Stimulated activated CD4-positive, alpha-beta T cell treated with anti-CD3 and anti-CD28 coated beads, Interleukin-15, amount 100 ng/mL, for 1 hour (primary cell): Measurements from ENCODE around the gene PIM3.
A peak's percentile ranks its signal among the peaks of the same experiment; 100 is the strongest.
"Not testable (repeated sequence)": the region's sequence is repeated elsewhere in the genome, so short reads cannot be mapped to it uniquely, and the experiment has no call there.

Source experiments
- DNase-seq, 2 donors: peaks; one replicate each; pipeline ENCODE4 v3.0.0-alpha.2; 2020; ENCODE audit warnings: low read depth in 1 of 2, low spot score in 1 of 2

Gene PIM3

GRCh38 chr22:49981799-49982198, 21.2 kb downstream of the PIM3 start:
- DNase-seq = not testable (repeated sequence)

GRCh38 chr22:49983148-49984042, 22.8 kb downstream of the PIM3 start:
- DNase-seq = no peak

DNA sequence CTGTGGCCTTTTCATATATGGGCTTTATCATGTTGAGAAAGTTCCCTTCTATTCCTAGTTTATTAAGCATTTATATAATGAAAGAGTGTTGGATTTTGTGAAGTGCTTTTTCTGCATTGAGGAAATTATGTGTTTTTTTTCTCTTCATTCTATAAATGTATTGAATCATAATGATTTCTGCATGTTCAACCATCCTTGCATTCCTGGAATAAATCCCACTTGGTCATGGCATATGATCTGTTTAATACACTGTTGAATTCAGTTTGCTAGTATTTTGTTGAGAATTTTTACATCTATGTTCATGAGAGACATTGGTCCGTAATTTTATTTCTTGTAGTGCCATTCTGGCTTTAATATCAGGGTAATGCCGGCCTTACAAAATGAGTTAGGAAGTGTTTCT, 25.8 kb downstream of the PIM3 start:
- DNase-seq = no peak

GRCh38 chr22:49989826-49990225, 29.3 kb downstream of the PIM3 start:
- DNase-seq = not testable (repeated sequence)

GRCh38 chr22:49991167-49991566, 30.6 kb downstream of the PIM3 start:
- no peak for DNase-seq

GRCh38 chr22:49991907-49992533, 31.4 kb downstream of the PIM3 start:
- no peak for DNase-seq

DNA sequence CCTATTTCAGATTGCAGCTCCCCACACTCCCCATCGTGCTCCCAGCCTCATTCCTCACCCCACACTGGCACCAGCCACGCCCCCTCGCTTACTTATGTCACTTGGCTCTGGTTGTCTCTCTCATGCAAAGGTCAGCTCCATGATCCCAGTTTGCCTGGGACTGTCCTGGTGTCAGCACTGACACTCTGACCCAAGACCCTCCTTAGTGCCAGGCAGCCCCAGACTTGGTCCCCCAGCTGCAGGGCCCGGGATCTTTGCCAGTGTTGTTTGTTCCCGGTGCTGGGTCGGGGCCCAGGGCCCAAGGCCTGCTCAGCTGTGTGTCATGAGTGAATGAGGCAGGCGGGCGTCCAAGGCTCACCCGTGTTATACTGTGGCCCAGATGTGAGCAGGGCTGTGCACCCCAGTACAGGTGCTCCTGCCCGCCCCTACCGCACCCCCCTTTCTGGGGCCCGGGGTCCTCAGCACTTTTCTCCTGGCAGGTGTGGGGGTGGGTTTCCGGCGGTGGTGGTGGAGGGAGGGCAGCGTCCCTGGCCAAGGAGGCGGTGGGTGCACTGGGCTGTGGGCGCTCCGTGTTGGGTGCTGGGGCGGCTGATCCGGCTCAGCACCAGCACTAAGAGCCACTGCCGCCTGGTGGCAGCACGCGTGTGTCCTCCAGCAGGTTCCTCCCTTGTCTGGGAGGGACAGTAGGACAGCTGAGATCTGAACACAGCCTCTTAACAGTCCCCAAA, 32.5 kb downstream of the PIM3 start:
- peak; percentile 48 to 58 for DNase-seq

DNA sequence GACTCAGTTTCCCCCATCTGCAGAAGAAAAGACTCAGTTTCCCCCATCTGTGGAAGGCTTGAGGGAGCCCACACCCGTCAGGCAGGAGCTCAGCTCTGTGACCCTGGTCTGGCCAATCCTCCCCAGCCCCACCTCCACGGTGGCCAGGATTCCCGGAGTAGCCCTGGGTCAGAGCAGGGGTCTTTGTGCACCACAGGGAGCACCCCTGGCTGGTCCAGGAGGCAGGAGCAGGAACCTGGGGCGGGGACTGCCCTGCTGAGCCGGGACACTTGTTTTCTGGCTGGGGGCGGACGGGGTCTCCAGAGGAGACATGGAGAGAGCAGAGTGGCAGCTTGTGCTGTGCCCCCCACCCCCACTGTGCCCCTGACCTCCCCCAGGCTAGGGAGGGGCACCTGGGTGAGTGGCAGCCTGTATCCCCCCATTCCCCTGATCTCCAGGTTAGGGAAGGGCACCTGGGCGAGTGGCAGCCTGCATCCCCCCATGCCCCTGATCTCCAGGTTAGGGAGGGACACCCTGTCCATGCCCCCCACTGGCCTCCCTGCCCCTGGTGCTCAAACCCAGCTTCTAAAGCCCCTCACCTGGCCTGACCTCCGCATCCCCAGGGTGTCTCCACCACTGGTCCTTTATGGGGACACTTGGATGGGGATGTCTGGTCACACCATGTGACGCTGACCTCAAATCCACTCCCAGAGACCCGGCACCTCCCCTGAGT, 33.2 kb downstream of the PIM3 start:
- no peak for DNase-seq

DNA sequence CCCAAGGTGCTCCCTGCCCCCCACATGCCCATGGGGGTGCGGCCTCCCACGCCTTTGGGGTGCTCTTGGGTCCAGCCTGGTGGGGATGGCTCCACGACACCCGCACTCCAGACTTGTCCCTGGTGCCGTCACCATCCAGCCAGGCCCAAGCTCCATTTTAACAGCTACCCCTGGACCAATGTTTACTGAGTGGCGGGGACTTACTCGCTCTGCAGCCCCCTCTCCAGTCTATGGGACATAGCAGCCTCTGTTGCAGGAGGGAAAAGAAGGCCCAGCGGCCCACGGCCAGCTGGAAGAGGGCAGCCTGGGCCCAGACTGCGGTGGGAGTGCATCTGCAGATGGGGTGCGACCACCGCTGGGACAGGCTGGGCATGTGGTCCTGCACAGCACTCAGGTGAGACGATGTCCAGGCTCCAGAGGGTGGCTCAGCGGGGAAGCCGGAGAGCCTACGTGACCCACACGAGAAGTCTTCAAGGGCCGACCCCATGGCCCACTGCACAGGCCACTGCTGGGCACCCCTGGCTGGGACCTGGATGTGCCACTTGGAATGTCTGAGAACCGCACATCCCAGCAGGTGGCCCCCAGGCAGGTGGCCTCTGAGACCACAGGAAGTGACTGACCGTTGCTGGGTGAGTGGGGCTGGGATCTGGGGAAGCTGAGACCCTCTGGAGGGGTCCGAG, 33.9 kb downstream of the PIM3 start:
- no peak for DNase-seq

DNA sequence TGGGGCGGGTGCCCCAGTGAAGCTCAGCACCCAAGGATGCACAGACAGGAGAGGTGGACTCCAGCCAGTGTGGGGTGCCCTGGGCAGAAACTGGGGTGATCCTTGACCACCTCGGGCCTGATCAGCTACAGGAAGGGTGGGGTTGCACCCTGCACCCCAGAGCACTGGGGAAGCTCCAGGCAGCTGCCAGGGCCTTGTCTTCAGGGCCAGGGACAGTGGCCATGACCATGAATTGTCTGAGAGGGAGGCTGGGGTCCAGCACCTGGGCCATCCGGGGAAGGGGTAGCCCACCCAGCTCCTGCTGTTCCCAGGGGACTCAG, 34.4 kb downstream of the PIM3 start:
- DNase-seq = no peak

DNA sequence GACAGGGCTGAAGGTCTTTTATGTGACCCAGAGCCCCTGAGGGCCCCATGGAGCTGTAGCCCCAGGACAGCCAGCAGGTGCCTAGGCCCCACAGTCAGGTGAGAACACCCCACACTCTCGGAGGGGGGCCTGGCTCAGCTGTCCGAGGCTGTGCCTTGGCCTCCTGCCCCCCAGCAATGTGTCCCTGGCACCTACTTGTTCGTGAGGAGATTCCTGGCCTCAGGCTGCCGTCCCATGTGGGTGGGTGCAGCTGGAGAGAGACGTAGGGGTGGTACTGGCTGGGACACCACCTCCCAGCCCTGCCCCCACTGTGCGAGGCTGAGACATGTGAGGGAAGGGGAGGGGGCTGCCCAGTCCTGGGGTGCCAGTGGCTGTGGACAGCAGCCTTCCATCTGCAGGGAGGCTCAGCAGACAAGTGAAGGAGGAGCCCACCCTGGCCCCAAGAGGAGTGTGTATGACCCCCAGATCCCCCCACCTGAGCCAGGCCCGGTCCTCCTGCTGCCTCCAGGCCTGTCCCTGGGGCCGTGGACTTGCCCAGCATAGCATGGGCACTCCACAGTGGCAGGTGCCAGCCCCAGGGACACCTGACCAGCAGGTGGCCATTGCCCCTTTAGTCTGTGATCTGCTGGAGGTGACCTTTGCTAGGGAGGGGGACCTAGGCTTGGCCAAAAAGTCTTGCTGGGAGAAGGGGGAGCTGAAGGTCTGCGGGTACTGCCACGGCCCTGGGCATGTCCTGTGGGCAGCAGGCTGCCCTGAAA, 35.0 kb downstream of the PIM3 start:
- DNase-seq = no peak

GRCh38 chr22:49996119-49996517, 35.5 kb downstream of the PIM3 start:
- no peak for DNase-seq

- no peak for DNase-seq
Observed at GRCh38 chr22:49996518-49997250, 36.1 kb downstream of the PIM3 start.

GRCh38 chr22:49997251-49997599, 36.7 kb downstream of the PIM3 start:
- no peak for DNase-seq

GRCh38 chr22:49997932-49998717, 37.6 kb downstream of the PIM3 start:
- no peak for DNase-seq

- no peak for DNase-seq
Observed at GRCh38 chr22:49998718-49999062, 38.1 kb downstream of the PIM3 start.

DNA sequence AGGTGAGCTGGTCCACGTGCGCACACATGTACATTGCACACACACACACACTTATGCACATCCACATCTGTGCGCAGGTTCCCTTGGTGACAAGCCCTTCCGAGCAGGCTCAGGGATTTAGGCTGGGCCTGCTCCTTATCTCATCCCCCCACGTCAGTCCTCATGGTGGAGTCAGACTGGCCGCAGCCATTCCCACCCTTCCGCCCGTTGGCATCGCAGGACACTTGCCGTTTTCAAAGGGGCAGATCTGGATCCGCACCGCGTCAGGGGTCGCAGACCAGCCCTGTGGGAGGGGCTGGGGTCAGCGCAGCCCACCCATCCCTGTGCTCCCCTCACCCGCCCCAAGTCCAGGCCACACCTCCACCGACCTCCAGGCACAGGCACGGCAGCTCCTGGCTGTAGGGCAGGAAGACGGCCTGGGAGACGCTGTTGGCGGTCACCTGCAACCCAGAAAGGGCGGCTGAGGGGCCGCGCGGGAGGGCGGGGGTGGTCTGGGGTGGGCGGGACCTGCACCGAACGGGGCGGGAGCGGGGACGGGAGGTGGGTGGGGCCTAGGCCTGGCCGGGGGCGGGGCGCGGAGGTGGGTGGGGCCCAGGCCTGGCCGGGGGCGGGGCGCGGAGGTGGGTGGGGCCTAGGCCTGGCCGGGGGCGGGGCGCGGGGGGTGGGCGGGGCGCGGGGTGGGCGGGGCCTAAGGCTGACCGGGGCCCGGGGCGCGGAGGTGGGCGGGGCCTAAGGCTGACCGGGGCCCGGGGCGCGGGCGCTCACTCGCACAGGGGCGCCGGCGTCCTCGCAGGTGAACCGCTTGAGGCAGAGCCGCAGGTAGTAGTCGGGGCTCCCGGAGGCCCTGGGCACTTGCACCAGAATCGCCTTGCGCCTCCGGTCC, 38.7 kb downstream of the PIM3 start:
- DNase-seq = no peak
